GM19238 (cell line): ENCODE data around the gene TEAD1.

ENCODE experiments used
- DNase-seq: peaks from one replicate; pipeline ENCODE4 v3.0.0; 2011; ENCODE audit warnings: low spot score; ENCODE audit not compliant: insufficient read length

The TEAD1 gene

DNA sequence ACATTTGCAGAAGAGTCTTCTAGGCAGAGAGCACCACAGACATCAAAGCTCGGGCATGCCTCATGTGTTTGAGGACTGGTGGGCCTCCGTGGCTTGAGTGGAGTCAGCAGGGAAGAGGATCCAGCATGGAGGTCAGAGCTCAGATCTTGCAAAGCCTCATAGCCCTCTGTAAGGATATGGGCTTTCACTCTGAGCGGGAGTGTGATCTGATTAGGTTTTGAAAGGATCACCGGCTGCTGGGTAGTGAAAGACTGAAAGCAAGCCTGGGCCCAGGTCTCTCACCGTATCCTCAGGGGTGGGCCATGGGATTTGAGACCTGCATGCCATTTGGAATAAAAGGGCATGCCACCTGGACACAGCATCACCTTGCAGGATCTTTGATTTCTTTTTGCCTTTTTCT is 112.7 kb downstream of the TEAD1 start:
- no peak for DNase-seq

DNA sequence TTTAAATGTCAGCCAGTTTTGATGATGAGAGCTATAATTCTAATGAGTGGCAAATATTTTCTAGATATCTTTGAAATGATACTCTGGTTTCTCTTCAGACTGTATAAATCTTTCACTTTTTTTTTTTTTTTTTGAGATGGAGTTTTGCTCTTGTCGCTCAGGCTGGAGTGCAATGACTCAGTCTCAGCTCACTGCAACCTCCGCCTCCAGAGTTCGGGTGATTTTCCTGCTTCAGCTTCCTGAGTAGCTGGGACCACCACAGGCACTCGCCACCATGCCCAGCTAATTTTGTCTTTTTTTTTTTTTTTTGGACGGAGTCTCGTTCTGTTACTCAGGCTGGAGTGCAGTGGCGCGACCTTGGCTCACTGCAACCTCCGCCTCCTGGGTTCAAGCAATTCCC is 113.6 kb downstream of the TEAD1 start:
- DNase-seq, result no peak

DNA sequence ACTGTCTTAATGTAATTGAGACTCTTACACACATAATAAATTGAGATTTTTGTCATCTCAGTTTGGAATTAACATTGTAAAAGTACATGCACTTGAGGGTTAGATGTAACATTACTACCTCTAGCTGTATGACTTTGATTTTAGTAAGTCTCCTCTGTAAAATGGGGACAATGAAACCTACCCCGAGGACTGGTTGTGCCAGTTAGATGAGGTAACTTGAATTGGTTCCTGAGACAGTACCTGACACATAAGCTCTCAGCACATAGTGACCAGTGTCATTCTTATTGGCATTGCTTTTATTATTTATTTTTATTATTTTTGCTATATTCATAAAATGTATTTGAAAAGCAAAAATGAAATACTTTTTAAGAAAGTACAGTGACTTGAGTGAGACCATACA is 114.8 kb downstream of the TEAD1 start:
- DNase-seq, result no peak

DNA sequence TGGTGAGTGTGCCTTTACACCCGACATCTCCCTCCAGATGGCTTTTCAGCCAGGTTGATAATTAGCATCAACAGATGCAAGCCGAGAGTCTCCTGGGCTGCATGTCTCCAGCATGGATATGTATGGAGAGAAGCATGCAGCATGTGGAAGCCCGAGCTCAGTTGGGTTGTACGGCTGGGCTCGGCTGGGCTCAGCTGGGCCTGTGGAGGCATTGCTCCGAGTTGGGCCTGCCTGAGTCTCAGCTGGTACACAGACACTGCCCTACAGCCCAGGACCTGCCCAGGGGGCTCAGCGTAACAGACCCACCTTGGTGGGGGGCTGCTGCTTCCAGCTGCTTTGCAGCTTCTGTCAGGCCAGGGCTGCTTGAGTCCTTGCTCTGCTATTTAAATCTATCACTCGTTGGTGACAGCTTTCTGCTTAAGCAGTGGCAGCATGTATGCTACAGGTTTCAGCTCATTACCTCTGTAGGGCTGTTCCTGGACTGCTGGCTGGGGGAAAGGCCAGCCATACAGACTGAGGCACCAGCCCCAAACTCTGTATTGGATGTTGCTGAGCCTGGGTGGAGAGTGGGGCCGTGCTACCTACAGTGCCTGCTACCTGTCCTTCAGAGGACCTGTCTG is 115.5 kb downstream of the TEAD1 start:
- DNase-seq, result no peak

DNA sequence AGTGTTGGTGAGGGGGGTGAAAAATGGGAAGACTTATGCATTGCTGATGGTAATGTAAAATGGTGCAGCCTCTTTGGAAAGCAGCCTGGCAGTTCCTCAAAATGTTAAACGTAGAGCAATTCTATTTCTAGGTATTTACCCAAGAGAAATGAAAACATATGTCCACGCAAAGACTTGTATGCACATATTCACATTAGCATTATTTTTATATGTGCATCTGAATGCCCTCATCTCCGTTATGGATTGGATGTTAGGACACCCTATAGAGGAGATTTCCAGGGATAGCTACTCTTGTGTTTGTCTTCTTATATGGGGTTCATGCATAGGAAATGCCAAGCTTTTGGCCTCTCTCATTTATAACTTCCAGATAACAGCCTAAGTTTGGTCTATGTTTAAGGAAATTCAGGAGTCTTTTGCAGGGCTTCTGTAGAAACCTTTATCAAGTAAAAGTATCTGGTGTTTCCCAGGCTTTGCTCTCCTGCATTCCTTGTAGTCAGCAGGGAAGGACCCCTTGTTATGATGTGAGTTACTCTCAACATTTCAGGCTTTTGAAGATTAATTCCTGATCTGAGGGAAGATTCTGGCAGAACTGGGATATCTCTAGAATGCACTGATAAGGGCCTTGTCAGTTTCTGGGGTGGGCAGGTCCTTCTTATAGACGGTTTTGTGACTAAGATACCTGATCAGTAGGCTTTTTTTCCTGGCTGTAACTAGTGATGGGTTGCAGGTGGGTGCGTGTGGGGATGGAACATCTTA is 116.8 kb downstream of the TEAD1 start:
- DNase-seq, result no peak

DNA sequence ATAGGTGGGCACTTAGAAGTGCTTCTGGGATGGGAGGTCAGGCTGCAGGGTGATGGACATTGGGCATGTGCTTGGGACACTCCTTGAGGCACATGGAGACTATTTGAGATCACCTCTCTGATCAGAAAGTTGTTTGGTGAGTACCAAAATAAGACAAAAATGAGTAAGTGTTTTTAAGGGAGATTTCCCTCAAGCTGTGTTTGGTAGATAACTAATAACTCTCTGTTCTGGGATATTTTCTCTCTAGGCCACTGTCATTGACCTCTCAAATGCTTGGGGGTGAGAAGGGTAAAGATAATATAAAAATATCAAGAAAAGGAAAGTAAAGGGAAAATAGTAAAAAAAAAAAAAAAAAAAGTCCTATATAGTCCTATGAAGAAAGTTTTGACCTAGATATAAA is 117.8 kb downstream of the TEAD1 start:
- no peak for DNase-seq

DNA sequence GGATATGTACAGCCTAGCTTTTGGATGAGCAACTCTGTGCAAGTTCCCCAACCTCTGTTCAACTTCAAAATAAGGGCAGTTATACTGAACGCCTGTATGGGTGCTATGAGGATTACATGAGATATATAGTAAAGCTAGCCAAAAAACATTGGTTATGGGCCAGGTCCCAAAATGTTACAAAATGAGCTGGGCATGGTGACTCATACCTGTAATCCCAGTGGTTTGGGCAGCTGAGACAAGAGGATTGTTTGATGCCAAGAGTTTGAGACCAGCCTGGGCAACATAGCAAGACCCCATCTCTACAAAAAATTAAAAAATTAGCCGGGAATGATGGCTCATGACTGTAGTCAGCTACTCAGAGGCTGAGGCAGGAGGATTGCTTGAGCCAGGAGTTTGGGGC is 118.4 kb downstream of the TEAD1 start:
- DNase-seq, result no peak

DNA sequence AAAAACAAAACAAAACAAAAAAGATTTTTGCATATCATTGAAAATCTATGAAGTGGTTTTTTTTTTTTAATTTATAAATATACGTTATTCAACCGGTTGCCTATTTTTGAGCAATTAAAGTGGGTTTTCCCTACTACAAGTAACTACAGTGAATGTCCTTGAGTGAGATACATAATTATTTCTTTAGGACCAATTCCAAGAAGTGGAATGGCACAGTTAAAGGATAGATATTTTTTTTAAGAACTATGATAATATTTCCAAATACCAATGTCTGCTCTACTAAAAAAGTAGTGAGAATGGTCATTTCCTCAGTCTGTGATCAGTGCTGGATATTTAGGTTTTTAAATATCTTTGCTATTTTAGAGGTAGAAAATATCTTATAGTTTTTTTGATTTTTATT is 118.8 kb downstream of the TEAD1 start:
- DNase-seq, result no peak

DNA sequence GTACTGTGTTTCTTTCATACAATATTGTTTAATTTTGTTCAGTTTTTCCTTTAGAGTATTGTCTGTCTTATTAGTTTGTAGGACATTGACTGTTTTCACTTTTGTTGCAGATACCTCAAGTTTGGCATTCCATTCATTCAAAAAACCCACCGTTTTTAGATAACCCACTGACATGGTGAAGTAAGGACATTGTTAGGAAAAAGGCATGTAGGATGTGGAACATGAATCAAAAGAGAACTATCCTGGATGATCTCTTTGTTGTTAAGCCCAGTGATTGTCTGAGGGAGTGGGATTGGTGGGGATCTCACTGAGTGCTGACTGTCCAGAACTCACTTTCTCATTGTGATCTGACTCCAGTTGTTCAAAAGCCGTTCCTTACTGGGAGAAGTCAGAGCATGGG is 119.3 kb downstream of the TEAD1 start:
- DNase-seq, result no peak

DNA sequence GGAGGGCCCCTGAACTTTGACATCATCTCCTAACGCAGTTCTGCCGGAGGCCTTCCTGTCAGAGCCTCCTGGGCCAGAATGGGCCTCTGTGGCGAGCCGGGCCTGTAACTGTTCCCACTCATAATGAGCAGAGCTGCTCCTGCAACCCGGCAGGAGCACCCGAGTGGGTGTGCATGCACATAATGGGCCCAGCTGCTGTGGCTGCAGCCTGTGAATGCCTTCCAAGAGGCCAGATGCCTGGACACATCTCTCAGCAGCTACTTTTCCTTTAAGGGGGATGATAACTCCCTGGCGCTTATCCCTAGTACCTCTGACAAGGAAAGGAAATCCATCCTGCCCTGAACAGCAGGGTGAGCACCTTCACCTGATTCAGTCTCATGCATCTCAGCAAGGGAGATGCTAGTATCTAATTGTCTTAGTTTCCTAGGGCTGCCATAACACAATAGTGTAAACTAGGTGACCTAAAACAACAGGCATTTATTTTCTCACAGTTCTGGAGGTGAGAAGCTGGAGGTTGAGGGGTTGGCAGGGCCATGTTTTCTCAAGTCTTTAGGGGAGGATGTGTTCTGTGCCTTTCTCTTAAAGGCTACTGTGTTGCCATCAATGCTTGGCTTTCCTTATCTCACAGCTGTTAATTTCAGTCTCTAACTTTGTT is 120.5 kb downstream of the TEAD1 start:
- DNase-seq, result no peak

DNA sequence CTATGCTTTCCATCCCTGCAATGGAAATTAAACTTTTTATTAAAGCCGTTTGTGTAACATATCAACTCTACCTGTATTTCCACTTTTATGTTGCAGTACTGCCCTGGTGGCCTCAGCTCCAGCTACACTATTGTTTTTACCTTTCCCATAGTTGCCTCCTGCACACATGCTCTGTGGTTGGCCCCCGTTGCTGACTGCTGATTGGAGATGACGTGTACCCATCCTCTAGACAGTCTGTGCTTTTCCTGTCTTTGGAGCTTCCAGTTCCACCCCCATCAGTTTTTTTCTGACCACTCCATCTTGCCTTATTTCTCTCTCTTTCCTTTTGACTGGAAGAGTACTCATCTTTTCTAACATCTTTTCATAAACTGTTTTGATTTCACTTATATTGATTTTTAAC is 123.8 kb downstream of the TEAD1 start:
- DNase-seq, result no peak

DNA sequence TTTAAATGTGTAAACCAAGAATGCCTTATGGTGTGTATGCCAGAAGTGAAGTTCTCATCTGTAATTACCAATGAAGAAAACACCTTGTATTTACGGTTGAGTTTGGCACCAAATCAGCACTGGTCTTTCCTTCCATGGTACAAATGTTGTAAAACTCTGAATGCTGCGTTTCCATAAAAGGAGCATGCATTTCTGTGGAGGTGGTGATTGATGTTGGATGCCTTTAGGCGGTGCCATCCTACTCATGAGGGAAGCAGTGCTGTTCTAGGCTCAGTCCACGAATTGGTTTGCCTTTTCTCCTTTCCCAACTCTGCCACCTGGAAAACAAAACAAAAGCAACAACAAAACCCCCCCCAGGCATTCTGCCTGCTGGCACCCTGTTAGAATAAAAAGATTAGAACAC is 124.4 kb downstream of the TEAD1 start:
- DNase-seq, result no peak

DNA sequence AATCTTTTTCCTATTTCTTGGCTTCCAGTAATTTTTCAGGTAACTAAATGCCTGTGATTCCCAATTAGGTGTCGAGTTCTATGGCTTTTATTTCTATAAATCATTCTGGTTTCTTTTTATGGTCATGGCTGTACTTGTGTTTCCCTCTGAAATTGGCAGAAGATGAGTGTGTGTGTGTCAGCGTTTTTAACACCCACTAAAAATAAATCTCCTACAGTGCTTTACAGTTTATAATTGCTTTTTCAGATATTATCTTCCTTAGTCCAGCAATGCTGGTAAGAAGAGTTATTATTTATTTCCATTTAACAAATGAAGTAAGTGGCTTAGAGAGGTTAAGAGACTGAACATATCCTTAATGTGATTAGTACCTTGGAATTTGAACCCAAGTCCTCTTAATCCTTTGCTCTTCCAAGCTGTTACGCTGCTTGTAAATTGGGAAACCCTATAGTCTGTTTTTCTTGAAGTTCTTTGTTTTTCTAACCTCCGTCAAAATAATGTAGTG is 125.2 kb downstream of the TEAD1 start:
- no peak for DNase-seq

DNA sequence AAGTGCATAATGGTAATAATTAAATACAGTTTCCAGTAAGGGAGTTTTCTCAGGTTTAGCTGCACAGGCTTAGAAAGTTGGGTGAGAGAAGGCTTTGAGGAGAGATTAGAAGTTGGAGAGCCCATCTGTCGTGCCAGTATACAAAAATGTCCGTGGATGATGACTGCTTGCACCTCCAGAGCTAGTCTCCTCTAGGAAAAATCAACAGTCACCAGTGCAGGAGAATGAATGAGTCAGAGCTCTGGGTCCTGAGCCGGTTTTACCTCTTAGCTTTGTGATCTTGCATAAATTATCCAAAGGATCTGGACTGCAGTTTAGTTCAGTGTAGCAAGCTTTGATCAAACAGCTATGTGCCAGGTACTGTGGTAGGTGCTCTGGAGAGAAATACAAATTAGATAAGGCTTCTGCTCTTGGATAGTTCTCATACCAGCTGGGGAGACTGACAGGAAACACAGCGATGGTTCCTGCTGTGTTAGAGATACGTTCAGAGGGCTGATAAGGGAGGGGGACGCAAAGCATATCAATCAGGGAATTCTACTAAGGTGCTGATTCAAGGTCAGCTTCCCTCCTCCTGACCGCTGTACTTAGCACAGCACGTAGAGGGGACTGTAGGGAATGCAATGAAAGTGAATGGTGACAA is 125.9 kb downstream of the TEAD1 start:
- DNase-seq, result no peak

DNA sequence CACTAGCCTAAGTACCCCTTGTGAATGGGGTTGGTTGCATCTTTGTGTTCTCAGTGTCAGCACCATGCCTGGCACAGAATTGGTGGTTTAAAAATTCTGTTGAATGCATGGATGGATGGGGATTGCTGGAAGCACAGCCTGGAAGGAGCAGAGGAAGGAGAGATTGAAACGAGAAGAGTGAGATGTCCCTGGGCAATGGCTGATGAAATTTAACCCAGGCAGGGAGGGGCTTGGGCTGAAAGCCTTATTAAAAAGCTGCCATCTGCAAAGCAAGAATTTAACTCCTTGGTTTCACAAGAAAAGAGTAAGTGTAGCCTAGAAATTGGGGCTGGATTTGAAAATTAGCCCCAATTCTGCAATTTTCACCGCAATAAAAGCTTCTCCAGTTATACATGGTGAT is 126.7 kb downstream of the TEAD1 start:
- no peak for DNase-seq

DNA sequence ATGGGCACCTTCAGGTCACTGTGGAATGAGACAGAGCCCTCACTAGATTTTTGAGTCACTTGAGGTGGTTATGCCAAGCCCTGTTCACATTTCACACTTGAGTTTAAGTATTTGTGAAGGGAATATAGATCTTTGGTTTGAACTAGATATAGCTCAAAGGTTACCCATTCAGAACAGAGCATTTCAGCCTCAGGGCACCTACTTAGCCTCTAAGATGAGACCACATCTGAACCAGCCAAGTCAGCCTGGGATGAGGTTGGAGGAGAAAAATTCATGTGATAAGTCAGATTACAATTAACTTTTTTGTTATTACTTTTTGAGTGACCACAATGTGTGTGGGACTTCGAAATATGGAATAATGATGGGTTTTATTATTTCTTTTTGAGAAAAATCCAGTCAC is 127.8 kb downstream of the TEAD1 start:
- no peak for DNase-seq

DNA sequence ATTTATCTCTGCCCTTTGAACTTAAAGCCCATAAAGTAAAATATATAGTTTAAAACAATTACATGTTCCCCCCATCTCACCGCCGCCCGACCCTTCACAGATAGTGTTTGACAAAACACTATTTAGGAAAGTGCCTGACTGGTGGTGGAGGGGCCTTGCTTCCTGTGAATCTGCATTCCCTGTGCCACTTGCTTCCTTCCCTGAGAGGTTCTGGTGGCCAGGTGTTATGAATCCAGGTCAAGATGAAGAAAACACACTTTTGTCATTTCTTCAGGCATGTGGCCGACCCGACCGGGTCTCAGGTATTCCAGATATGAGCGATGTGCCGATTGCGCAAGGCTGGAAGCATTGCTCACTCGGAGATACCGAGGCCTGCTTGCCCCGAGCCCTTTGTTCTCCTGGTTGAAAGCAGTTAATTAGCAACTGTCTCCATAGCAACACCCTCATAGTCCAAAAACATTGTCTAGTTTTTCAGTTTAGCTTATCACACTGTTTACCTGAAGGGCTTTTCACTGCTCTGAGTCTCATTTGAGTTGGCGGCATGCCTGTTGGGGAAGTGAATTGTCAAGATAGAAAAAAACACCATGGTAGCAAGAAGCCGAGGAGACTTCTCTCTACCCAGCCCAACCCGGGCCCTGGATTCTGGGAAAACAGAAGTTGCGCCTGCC is 128.3 kb downstream of the TEAD1 start:
- DNase-seq, result no peak

DNA sequence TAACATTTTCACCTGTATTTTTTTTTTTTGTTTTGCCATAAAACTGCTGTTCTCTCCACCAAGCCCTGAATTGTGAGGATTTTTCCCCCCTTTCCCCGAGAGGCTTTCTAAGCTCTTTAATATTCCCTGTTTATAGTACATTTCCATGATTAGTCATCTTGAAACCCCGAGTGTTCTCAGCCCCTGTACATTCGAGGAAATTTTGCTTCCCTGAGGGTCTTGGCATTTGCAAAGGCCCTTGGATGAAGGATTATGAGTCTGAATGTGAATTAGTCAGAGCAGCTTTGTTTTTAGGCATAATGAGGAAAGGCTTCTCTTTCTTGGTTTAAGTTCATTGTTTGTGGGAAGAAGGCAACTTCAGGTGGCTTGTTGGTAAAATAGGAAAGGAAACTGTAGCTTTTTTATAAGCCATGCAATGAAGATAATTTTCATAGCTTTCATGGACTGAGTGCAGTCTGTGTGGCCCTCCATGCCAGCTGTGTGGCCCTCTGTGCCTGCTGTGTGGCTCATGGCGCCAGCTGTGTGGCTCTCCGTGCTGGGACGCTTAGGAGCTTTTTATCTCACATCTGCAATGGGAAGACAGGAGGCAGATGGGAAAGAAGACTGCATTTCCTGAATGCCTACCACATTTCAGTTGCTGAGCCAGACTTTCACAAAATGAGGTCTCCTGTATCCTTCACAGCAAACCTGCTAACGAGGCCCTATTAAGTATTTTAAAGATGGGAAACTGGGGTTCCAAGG is 129.0 kb downstream of the TEAD1 start:
- DNase-seq, result no peak

DNA sequence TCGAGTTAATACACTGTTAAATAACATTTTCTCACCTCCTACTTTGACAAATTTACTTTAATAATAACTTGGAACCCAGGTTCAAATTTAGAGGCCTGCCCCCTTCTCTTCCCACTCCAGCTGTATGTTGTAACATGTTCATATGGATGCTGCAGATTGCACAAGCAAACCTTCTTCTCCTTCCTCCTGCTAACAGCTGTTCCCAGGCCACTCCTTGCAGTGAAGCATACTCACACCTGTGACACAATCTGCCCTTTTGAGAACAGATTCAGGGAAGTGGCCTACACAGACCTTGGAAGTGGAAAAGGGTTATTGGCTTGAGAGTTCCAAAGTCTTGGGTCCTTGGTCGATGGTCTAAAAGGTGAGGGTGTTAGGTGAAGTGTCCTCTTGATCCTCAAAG is 131.9 kb downstream of the TEAD1 start:
- no peak for DNase-seq

DNA sequence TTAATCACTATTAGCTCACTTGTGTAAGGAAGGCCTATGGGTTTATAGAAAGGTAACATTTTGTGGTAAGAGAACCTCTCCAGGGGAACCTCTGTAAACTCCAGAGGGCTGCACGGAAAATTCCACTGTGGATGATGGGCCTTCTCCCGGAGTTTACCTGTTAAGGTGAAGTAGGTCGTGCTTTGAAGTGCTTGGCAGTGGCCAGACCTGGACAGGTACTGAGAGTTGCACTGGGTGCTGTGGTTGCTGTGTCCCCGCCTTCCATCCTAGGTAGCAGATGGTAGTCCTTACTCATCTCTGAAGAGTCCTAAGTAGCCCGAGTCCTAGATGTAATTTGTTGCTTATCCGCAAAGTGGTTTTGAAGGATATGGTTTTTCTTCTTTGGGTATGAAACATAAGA is 133.4 kb downstream of the TEAD1 start:
- DNase-seq, result no peak

DNA sequence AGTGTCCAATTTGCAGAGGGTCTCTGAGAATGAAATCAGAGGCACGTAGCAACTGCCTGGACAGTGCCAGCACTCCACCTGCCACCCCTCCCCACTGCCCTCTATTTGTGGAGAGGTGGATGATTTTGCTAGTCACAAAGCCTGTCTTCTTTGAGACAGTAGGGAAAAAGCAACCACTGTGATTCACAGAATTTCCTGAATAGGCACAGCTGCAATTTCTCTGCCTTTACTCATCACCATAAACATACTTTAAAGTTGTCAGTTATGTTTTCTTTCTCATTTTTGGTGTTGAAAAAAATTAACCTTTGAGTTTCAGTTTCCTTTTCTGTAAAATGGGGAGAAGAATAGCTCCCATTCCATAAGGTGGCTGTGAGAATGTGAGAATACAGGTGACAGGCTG is 134.3 kb downstream of the TEAD1 start:
- DNase-seq, result no peak
